Raji (cell line): Measurements from ENCODE around the gene METTL26.

Experiments
- POLR2A ChIP-seq: IDR thresholded peaks from 2 replicates; pipeline ENCODE4 v1.6.1; 2011; ENCODE audit warnings: low read depth, low read length, control low read depth; ENCODE audit not compliant: insufficient read depth

The METTL26 gene

DNA sequence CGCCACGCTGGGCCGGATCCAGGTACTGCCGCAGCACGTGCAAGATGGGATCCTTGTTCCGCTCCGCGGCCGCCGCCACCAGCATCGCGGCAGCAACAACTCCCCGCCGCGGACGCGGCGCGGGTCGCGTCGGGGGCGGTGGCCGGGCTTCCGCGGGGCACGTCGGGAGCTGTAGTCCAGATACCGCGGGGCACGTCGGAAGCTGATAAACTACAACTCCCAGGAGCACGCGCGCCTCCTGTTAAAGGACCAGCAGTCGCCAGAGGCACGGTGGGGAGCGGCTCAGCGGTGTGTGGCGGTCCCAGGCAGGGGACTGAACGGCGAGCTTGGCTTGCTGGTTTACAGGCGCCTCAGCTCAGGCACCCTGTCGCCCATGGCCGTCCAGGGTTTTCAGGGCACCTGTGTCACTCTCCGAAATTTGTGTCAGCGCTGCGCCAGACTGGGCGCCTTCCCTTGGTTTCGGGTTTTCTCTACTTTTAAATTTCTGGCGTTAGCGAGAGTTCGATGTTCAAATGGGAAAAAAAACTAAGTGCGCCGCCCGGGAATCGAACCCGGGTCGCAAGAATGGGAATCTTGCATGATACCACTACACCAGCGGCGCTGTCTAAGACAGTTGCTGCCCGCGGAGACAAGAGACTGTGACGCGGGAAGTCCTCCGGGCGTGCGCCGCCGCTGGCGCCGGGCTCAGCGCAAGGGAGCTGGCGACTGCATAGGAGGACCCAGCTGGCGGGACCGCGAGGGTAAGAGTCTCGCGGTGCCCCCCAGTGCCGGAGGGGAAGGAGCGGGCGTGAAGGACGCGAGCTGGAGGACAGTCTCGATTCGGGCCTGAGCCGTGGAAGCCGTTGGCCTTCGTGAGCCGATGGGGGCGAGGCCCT is at the start of gene METTL26:
Gene METTL26 (minus strand): TSS at position 100 of the 875 bp plus-strand sequence. CDS start 15 bp downstream, at position 85.
- TF ChIP-seq POLR2A = peak; percentile 98

DNA sequence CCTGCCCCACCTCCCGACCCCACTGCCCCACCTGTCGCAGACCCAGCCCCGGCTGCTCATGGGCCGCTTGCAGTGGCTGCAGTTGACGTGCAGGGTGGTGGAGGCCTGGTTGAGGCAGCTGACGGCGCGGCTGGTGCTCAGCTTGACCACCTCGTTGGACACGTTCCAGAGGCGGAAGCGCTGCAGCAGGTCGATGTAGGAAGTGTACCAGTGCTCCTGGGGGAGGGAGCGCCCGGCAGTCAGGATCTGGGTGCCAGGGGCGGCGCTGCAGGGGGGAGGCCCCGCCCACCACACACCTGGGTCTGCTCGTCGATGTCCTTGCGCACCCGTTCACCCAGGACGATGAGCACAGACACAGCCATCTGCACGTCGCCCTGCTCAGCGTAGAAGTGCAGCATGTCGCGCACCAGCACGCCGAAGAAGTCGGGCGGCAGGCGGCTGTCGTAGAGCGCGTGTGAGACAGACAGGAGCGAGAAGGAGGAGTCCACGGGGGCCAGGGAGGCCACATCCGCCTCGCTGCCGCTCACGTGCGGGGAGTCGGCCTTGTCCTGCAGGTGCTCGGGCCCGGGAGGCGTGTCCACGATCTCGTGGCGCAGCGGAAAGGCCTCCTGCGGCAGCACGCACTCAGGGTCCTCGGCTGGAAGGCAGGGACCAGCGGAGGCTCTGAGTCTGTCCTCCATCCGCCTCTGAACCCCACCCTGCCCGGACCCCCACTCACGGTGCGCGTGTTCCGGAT is 49.0 kb upstream of the METTL26 start:
- no peak for TF ChIP-seq POLR2A

DNA sequence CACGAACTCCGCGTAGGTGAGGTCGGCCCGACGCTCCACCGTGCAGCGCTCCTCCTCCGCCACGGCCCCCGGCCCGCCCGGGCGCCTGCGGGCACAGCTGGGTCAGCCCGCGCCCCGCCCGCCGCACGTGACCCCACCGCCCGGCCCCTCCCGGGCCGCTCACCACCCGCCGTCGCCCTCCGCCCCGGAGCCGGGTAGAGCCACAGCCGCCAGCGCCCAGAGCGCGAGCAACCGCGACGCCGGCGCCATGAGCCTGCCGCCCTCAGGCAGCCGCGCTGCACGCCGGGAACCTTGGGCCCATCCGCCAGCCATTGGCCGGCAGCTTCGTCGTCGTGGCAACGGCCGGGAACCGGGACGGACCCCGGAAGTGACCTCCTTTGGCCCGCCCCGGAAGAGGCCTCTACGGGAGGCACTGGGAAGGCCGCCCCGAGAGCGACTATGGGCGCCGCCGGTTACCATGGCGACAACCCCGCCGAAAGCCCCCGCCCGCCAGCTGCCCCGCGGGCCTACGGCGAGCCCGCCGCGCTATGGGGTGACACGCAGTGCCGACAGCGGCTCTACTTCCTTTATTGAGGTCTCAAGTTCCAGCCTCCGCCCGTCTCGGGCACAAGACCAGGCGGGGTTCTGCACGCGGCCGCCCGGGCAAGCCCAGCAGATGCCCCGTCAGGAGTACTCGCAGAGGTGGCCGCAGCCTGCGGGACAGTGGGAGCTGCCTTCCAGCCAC is 48.1 kb upstream of the METTL26 start, which contains the start of gene JMJD8:
Gene JMJD8 (minus strand): TSS at position 264 of the 724 bp plus-strand sequence. CDS start 15 bp downstream, at position 249.
- TF ChIP-seq POLR2A = peak; percentile 89

DNA sequence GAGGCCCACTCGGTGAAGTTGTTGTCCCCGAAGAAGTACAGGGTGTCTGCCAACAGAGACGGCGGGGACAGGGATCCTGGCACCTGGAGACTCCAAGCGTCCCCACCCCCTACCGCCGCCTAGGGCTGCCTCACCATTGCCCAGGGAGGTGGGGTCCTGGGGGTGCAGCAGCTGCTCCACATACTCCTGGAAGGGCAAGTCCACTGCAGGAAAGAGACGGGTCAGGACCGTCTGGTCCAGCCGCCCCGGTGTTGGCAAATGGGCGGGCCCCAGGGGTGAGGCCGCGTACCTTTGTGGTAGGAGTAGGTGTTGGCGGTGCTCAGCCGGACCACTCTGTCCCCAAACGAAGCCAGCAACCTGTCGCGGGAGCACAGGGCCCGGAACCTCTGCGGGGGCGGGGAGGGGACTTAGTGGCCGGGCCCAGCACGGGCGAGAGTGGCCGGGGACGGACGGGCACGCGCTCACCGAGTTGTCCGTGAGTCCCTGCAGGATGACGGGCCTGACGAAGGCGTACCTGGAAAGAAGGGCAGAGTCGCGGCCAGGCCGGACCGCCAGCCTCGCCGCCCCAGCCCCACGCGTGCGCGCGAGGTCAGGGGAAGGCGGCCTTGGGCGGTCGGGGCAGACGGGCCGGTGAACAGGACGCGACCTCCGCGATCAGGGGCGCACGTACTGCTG is 47.4 kb upstream of the METTL26 start:
- no peak for TF ChIP-seq POLR2A

DNA sequence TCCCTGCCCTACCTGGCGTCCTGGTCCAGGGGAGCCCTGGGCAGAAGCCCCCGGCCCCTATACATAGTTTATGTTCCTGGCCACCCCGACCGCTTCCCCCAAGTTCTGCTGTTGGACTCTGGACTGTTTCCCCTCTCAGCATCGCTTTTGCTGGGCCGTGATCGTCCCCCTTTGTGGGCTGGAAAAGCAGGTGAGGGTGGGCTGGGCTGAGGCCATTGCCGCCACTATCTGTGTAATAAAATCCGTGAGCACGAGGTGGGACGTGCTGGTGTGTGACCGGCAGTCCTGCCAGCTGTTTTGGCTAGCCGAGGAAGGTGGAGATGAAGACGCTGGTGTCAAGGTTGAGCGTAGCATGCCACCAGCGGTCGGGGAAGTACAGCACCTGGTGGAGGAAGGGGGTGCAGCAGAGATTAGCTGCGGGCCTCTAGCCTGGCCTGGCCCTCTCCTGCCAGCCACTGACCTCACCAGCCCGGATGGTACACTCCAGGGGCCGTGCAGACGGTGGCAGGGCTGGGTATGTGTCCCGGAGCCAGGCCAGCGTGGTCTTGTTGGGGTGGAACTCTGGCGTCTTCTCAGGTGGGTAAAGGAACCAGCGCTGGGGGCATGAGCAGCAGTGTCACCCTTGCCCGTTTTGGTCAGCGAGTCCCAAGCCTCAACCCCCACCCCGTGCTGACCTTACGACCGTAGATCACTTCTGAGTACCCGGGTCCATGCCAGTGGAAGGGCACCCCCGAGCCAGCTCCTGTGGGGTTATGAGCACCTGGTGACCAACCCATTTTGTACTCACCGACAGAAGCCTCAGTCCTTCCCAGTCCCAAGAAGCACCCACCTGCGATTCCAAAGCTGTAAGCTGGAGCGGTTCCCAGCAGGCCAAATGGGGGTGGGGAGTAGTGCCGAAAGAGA is 46.6 kb upstream of the METTL26 start:
- peak; percentile 45 for TF ChIP-seq POLR2A

DNA sequence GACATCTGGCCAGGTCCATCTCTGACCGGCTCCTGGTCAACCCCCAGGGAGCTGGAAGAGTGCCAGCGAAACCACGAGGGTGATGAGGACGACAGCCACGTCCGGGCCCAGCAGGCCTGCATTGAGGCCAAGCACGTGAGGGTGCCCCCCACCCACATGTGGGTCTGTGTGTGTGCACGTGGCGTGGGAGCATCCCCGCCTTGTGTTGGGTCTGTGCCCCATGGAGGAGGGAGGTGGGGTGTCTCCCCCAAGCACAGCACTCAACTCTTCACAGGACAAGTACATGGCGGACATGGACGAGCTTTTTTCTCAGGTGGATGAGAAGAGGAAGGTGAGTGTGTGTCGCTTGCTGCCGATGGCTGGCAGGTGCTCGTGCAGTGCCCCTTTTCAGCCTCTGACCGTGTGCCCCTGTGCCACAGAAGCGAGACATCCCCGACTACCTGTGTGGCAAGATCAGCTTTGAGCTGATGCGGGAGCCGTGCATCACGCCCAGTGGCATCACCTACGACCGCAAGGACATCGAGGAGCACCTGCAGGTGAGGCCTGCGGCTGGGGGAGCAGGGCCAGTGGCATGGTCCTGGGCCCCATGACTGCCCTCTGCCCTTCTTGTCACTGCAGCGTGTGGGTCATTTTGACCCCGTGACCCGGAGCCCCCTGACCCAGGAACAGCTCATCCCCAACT is 45.8 kb upstream of the METTL26 start:
- 0 out of 2 replicates have a peak, but pooled peaks have one; percentile 41 for TF ChIP-seq POLR2A

DNA sequence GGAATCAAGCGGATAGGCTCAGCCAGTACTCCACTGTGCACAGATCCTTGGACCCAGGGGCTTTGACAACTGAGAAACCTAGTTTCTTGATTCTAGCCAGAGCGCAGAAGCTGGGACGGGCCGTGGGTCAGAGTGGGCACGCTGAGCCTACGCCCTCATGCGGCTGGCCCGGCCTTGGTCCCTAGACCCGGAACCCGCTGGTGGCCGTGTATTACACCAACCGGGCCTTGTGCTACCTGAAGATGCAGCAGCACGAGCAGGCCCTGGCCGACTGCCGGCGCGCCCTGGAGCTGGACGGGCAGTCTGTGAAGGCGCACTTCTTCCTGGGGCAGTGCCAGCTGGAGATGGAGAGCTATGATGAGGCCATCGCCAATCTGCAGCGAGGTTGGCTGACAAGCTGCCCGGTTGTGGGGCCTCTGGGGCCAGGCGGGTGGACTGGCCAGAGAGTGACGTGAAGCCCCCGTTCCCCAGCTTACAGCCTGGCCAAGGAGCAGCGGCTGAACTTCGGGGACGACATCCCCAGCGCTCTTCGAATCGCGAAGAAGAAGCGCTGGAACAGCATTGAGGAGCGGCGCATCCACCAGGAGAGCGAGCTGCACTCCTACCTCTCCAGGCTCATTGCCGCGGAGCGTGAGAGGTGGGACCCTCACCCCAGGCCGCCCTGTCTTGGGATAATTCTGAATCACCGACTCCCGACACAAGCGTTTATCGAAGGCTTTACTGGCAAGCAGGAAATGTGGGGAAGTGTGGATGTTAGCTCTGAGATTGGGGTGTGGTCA is 45.1 kb upstream of the METTL26 start:
- TF ChIP-seq POLR2A = no peak

DNA sequence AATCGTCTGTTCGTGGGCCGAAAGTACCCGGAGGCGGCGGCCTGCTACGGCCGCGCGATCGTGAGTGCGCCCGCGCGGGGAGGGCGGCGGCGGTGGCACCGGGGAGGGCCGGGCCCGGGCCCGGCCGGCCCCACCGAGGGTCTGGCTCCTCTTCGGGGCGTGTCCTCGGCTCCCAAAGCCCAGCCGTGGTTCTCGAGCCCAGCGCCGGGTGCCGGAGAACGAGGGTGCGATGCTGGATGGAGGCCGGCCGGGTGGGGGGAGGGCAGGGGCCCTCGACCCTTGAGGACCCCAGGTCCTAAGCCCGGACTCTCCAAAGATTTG is 44.5 kb upstream of the METTL26 start:
- TF ChIP-seq POLR2A = no peak

DNA sequence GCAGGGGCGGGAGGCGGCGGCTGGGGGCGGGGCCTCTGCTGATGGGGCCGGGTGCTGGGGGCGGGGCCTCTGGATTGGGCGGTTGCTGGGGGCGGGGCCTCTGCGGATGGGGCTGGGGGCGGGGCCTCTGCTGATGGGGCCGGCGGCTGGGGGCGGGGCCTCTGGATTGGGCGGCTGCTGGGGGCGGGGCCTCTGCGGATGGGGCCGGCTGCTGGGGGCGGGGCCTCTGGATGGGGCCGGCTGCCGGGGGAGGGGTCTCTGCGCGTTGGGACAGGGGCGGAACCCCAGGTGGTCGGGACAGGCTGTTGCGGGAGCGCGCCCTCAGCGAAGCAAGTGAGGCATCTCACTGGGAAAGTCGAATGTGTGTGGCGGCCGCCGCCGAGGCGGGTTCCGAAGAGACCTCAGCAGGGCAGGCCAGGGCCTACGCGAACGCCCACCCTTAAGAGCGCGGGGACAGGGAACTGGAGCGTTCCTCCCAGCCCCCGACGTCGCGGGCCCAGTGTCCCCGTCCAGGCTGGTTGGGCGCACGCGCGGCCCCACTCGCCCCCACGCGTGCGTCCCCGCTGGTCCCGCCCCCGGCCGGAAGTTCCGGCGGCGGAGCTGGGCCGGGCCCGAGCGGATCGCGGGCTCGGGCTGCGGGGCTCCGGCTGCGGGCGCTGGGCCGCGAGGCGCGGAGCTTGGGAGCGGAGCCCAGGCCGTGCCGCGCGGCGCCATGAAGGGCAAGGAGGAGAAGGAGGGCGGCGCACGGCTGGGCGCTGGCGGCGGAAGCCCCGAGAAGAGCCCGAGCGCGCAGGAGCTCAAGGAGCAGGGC is 43.9 kb upstream of the METTL26 start, which contains the start of gene STUB1:
Gene STUB1 (plus strand): TSS at position 597 of the 811 bp plus-strand sequence. CDS start 116 bp downstream, at position 713.
- peak; percentile 84 for TF ChIP-seq POLR2A

DNA sequence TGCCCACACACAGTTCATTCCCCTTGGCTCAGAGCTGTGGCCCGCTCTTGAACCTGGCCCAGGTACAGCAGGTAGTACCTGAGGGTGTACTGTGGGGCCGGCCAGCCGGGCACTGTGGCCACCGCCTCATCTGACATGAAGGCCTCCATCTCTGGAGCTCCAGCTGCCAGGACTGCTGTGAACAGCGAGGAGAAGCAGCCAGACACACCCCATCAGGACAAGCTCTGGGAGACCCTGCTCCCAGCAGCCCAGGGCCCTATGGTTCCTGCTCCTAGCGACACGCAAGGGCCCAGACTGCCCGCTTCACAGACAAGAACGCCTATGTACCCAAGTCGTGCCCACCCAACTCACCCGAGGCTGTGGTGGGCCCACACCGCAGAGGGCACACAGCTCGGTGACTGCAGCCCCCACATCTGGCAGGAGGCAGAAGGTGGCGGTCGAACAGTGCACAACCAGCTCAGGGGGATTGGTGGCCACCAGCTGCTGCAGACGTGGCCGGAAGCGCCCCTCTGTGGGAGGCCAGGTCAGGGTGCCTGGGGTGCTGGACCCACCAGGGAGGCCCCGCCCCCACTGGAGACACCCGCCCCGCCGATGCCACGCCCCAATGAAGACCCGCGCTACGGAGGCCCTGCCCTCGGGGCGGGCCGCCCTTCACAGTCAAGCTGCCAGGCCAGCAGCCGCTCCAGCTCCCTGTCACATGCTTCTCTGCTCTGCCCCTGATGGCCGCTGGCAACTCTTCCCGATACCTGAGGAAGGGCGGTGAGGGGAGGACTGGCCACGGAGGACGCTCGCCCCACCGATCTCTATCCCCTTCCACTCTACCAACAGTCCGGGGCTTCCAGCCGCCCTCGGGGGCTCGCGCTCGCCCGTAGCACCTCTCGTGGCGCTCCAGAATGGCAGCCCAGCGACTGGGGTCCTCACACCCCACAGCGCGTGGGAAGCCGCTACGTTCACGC is 43.0 kb upstream of the METTL26 start:
- TF ChIP-seq POLR2A = no peak
